Spinal cord (tissue), 10 donors: ENCODE results near the gene RNU1-4. TPM values are rescaled to one million over a fixed set of nuclear protein-coding genes. Genes with fewer than 3 reads are reported as not detected.
"Not testable (repeated sequence)": the region's sequence is repeated elsewhere in the genome, so short reads cannot be mapped to it uniquely, and the experiment has no call there.

ENCODE experiments used
- DNase-seq, 6 donors: peaks; one replicate each; pipeline versions ENCODE4 v3.0.0 to v3.0.0-alpha.2; 2013 to 2015; ENCODE audit warnings: low spot score in 6 of 6, low read depth in 4 of 6
- H3K27ac ChIP-seq: one replicate; pipeline ENCODE4 v1.5.1; 2013; ENCODE audit warnings: low read depth, low read length, control low read depth
- H3K27me3 ChIP-seq: one replicate; pipeline ENCODE4 v1.6.1; 2013; ENCODE audit warnings: low read length; ENCODE audit not compliant: control insufficient read depth, insufficient read depth
- H3K36me3 ChIP-seq: one replicate; pipeline ENCODE4 v1.6.1; 2013; ENCODE audit warnings: low read length; ENCODE audit not compliant: control insufficient read depth, insufficient read depth
- H3K4me1 ChIP-seq: one replicate; pipeline ENCODE4 v1.6.1; 2013; ENCODE audit warnings: low read length; ENCODE audit not compliant: control insufficient read depth, insufficient read depth
- H3K4me3 ChIP-seq: one replicate; pipeline ENCODE4 v1.5.1; 2013; ENCODE audit warnings: low read depth, low read length, control low read depth
- H3K9me3 ChIP-seq: one replicate; pipeline ENCODE4 v1.6.1; 2013; ENCODE audit warnings: low read length; ENCODE audit not compliant: control insufficient read depth, insufficient read depth
- WGBS: methylation state at CpG from one replicate; pipeline ENCODE4 v1.1.5; 2013; ENCODE audit warnings: missing lambda C conversion rate; ENCODE audit not compliant: insufficient coverage; 5-methylcytosine and 5-hydroxymethylcytosine counted together
- polyA plus RNA-seq, 2 donors: library from polyadenylated mRNA; unstranded; fragments of 120-200 nt; gene quantifications; one replicate each; pipeline ENCODE4 v1.2.1, GENCODE V29; 2013; ENCODE audit not compliant: insufficient read length in 2 of 2
- total RNA-seq, 2 donors: library from RNA; depleted of rRNA in 1 of 2; stranded (reverse); fragments of 120-200 nt in 1 of 2; fragments of >200 nt in 1 of 2; gene quantifications; one replicate each; pipeline versions ENCODE4 v1.2.3 to v1.2.4, GENCODE V29; 2013 to 2014
- donor health status: healthy.

RNU1-4 gene
- total and polyA plus RNA-seq, 4 donors = 1.2 to 29,651 (median 4,182) TPM; not detected in 1

DNA sequence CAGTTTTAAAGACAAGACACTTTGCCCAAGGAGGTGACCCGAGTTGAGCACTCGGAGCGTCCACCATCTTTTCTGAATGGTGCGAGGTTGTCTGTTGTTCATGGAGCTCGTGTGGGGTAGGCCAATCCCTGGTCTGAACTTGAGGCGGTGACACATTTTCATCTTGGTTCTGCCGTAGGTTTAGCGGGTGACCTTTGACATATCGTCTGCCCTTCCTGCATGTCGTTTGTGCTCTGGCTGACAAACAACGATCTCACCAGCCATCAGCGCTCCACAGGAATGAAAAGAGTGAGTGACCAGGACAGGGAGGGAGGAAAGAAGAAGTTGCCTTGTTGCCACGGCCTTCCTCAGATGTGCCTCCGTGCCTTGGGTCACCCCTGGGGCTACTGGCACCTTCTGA is 34.5 kb downstream of the RNU1-4 start:
- not testable (repeated sequence) for H3K4me1 ChIP-seq, H3K4me3 ChIP-seq, DNase-seq, H3K36me3 ChIP-seq, H3K27me3 ChIP-seq, H3K9me3 ChIP-seq, H3K27ac ChIP-seq
- no CpG with 5 or more reads among the region's 14 CpGs for WGBS

DNA sequence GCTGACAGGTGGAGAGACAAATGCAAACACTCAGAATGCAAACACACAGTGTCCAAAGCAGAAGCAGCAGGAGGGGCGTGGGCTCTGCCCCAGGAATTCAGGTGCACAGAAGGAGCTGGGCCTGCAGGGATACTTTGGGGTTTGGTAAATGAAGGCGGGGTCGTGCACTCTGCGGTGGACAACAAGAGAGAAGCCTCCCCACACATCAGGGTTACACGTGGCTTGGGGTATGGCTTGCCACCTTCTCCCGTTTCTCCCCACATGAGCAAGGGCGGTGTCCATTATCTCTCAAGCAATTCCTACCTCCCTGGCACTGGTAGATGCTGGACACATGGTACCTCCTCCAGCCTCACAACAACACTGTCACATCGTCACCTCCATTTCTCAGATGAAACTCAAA is 35.0 kb downstream of the RNU1-4 start:
- WGBS = no CpG with 5 or more reads among the region's 8 CpGs
- not testable (repeated sequence) for H3K9me3 ChIP-seq, H3K27me3 ChIP-seq, H3K4me1 ChIP-seq, H3K4me3 ChIP-seq, DNase-seq, H3K36me3 ChIP-seq, H3K27ac ChIP-seq

DNA sequence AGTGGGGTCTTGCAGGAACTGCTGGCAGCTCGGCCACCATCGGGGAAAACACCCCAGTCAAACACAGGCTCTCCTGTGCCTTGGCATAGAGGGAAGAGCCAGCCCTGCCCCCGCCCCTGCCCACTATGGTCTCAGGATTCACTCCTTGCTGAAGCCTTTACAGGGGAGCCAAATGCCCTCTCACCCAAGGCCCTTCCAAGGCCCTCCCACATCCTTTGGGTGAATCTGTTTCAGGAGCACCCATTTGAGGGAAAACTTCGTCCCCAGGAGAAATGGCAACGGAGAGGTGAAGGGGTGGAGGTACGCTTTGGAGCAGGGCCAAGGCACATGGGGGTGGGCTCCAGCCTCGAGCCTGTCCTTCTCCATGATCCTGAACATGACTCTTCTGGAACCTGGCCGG is 35.9 kb downstream of the RNU1-4 start:
- not testable (repeated sequence) for H3K4me1 ChIP-seq, H3K4me3 ChIP-seq, H3K27ac ChIP-seq, DNase-seq, H3K36me3 ChIP-seq, H3K9me3 ChIP-seq, H3K27me3 ChIP-seq
- WGBS = no CpG with 5 or more reads among the region's 8 CpGs

DNA sequence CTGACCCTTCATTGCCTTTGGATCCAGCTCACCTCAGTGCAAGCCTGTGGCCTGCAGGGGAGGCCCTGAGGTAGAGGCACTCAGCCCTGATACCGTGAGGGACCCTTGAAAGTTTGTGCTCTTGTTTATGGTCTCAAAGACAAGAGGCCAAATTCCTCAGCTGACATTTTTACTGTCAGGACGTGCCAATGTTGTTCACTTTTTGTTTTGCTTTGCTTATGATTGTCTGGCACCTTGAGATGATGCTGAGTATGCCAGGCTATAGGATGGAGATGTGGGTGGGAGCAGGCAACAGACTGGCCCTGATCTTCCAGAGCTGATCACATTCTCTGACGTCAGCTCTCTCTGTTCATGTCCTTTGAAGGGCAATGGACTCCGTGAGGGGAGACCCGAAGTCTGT is 36.5 kb downstream of the RNU1-4 start:
- not testable (repeated sequence) for H3K27me3 ChIP-seq, H3K27ac ChIP-seq, H3K36me3 ChIP-seq, H3K4me3 ChIP-seq, H3K4me1 ChIP-seq, DNase-seq, H3K9me3 ChIP-seq
- WGBS = 89% methylated on average over 3 of the region's 5 CpGs

DNA sequence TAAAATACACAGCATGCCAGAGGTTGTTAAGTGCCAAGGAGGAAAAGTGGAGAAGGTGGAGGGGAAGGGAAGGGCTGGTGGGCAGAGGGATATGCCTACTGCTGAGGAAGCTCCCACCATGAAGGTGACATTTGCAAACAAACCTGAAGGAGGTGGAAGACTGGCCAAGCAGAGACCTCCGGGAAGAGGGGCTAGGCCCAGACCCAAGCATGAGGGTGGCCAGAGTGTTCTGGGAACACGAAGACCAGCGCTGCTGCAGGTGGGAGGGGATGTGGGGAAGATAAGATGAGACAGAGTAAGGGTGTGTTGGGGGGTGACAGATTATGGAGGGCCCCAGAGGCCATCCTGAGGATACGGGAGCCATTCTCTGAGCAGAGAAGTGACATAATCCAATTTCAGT is 37.5 kb downstream of the RNU1-4 start:
- H3K9me3 ChIP-seq, H3K36me3 ChIP-seq, H3K27ac ChIP-seq, H3K4me3 ChIP-seq, H3K27me3 ChIP-seq, H3K4me1 ChIP-seq, DNase-seq: not testable (repeated sequence)
- WGBS = 94% methylated on average over 4 of the region's 4 CpGs

DNA sequence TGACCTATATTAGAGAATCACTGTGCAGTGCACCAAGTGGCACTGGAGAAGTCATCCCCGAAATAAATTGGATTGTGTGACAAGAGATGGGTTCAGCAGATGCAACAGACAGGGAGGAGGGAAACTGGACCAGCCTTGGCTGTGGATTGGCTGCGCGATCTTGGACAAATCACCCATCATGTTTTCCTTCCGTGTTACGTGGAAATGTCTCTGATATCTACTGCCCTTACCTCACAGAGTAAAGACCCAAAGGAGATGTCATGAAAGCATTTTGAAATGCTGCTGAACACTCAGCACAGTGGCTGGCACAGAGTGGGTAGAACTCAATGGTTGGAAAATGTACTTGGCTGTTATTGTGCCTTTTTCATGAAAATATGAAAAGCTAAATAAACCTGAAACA is 39.2 kb downstream of the RNU1-4 start:
- not testable (repeated sequence) for H3K27me3 ChIP-seq, DNase-seq, H3K4me1 ChIP-seq, H3K4me3 ChIP-seq, H3K36me3 ChIP-seq, H3K9me3 ChIP-seq, H3K27ac ChIP-seq
- WGBS = 88% methylated on average over 5 of the region's 5 CpGs

DNA sequence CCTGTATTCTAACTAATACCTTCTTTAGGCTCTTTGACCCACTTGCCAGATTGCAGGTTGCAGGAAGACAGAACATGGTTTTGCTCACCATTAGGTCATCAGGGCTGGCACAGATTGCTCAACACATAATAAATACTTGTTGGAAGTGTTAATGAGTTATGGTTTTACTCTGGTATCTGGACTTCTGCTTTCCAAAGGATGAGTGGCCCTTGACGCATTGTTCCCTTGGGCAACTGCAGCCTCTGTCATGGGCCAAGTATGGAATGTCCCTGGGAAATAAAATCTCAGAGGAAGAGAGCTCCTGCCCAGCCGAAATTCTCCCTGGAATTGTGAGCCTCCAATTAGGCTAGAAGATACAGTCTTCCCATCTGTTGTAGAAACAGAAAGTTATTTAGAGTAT is 40.7 kb downstream of the RNU1-4 start:
- not testable (repeated sequence) for H3K4me3 ChIP-seq, H3K4me1 ChIP-seq, DNase-seq, H3K36me3 ChIP-seq, H3K27me3 ChIP-seq, H3K27ac ChIP-seq, H3K9me3 ChIP-seq
- no CpG with 5 or more reads among the region's 2 CpGs for WGBS

DNA sequence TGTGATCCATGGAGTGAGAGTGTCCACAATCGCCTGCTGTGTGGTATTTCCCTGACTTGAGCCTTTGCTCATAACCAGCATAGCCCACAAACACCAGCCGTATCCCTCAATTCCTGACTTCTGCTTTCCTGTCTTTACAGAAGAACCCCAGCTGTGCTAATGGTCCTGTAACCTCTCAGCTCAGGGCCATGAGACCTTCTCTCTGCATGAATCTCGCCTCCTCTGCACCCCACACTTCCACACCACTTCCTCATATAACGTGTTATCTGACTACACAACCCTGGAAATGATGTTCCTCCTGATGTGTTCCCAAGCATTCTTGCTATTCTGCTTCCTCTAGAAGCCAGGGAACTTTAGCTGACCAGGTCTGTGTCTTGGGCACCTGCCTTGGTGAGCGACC is 41.3 kb downstream of the RNU1-4 start:
- DNase-seq, H3K4me1 ChIP-seq, H3K27me3 ChIP-seq, H3K4me3 ChIP-seq, H3K27ac ChIP-seq, H3K36me3 ChIP-seq, H3K9me3 ChIP-seq: not testable (repeated sequence)
- WGBS = 86% methylated on average over 2 of the region's 5 CpGs

DNA sequence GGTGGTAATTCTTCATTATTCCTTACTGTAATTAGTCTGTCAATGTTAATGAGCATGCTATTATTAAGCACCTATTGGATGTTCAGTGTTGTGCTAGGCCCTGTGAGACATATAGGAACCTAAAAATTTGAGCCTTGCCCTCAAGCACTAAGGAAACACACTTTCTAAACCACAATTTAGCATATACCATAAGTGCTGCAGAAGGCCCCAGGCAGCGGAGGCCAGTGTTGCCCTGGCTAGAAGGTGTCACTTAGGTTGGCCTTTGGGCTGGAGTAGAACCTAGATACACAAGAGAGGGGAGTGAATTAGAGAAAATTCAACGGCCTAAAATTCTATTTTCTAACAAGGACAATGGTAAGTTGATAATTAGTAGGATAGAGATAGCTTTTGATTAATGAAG is 44.6 kb downstream of the RNU1-4 start:
- H3K27me3 ChIP-seq, H3K36me3 ChIP-seq, H3K9me3 ChIP-seq, DNase-seq, H3K4me1 ChIP-seq, H3K27ac ChIP-seq, H3K4me3 ChIP-seq: not testable (repeated sequence)
- no CpG with 5 or more reads among the region's 2 CpGs for WGBS

DNA sequence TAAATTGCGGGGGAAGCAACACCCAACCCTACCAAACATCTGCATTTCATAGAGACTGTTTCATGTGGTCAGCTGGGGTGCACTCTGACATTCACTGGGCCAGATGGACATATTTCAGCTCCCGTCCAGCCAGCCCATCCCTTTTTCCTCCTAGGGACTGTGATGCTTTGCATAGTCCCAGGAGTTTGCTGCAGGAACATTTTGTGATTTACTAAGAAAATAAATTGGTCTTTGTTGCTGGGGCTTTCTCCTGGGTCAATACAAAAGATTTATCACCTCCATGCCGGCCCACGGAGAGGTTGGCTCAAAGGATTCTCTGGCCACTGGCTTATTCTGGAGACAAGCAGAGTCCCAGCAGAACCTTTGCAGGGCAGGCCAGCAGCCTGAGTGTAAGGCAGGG is 46.0 kb downstream of the RNU1-4 start:
- not testable (repeated sequence) for H3K9me3 ChIP-seq, H3K4me1 ChIP-seq, H3K27ac ChIP-seq, H3K36me3 ChIP-seq, H3K27me3 ChIP-seq, H3K4me3 ChIP-seq
- no CpG with 5 or more reads among the region's 4 CpGs for WGBS
- peak in 1 of 6 donors; percentile 39 for DNase-seq

DNA sequence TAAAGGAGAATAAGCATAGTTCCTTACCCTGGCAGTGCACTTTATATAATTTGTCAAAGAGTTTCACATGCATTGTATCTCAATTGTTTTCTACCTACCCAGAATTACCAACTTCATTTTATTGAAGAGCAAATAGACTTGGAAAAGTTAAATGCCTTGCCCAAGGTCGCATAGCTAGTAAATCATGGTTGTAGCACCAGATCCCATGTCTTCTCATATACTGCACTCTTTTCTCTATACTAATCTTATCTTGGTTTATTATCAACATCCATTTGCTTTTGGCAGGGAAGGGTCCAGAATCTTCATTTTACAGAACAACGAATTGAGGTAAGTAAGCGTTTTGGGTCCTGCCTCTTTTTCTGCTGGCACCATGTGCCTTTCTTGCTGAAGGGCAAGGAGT is 46.9 kb downstream of the RNU1-4 start:
- not testable (repeated sequence) for H3K4me1 ChIP-seq, DNase-seq, H3K4me3 ChIP-seq, H3K27me3 ChIP-seq, H3K9me3 ChIP-seq, H3K36me3 ChIP-seq, H3K27ac ChIP-seq
- no CpG with 5 or more reads among the region's 3 CpGs for WGBS
